ENCODE measurements around the gene CCL4L2.
"Not testable (repeated sequence)": the region's sequence is repeated elsewhere in the genome, so short reads cannot be mapped to it uniquely, and the experiment has no call there.

CCL4L2 gene

DNA sequence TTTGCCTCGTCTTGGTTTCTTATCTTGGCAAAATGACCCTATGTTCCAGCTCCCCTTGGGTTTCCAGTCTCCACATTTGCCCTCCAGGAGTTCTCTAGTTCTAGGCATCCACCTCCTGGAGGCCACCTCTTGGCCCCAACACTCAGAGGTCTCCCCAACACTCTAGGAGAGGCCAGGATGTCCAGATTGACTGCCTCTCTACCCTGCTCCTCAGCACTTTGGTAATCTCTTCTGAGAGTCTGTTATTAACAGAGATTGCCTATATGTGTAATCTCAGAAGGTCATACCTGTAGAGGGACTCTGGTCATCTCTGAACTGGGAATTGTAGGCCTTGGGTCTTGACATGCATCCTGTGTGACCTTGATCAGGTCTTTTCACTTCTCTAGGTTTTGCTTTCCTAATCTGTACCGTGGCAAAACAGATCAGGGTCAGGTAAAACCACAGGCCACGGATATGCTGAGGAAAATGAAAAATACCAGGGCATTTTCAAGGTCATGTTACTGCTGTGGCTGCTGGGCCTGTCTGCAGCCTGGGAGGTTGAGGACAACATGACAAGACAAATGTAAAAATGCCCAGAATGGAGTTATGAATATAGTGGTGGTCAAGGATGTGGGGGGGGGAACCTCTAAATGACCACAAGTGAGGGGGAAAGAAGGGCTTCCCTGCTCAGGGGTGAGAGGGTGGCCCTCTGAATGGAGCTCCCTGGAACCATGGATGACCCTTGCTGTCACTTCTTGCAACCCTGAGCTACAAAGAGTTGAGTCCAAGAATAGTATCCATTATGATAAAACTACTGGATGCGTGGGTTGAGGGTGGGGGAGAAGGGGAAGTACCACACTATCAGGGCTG, 5.0 kb upstream of the CCL4L2 start:
- Mint-ChIP-seq H3K27me3 (no peaks in the 10 kb centered on the region), H3K36me3 (no peaks in the 10 kb centered on the region), H3K4me3 (peak overlapping the region in 1 of 2 donors; percentile 14), H3K9me3 (no peaks in the 10 kb centered on the region), H3K4me1 (peaks cover 54 to 69% of the 10 kb centered on the region in 2 donors), H3K27ac (peak overlapping the region; percentile 74)
- DNase-seq = no peak
- ATAC-seq (replicated peaks) = peak in 1 of 2 donors; percentile 7

GRCh38 chr17:36206486-36206821, 4.4 kb upstream of the CCL4L2 start:
- H3K9me3 Mint-ChIP-seq, H3K36me3 Mint-ChIP-seq, DNase-seq, H3K27me3 Mint-ChIP-seq: not testable (repeated sequence)
- Mint-ChIP-seq H3K27ac (peak overlapping the region; percentile 73), H3K4me1 (peaks cover 54 to 70% of the 10 kb centered on the region in 2 donors), H3K4me3 (peak overlapping the region; percentile 14 to 33)
- peak; percentile 19 to 66 for ATAC-seq (replicated peaks)

- H3K27ac Mint-ChIP-seq = peak overlapping the region; percentile 16
- H3K9me3 Mint-ChIP-seq; H3K4me3 Mint-ChIP-seq; H3K27me3 Mint-ChIP-seq; DNase-seq; H3K36me3 Mint-ChIP-seq; ATAC-seq (replicated peaks): not testable (repeated sequence)
- H3K4me1 Mint-ChIP-seq = peaks cover 54 to 70% of the 10 kb centered on the region in 2 donors
Measured at GRCh38 chr17:36207383-36207782, 3.5 kb upstream of the CCL4L2 start.

DNA sequence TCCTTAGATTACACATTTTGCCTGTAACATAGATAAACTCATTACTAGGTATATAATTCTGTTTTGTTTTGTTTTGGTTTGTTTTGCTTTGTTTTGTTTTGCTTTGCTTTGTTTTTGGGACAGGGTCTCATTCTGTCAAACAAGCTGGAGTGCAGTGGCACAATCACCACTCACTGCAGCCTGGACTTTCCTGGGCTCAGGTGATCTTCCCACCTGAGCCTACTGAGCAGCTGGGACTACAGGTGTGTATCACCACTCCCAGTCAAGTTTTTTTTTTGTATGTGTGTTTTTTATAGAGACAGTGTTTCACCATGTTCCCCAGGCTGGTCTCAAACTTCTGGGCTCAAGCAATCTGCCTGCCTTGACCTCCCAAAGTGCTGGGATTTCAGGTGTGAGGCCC, 1.3 kb upstream of the CCL4L2 start:
- no peaks in the 10 kb centered on the region for H3K9me3 Mint-ChIP-seq
- peaks cover 0 to 3% of the 10 kb centered on the region in 2 donors for H3K36me3 Mint-ChIP-seq
- peaks cover 44 to 65% of the 10 kb centered on the region in 2 donors for H3K4me1 Mint-ChIP-seq
- no peak overlapping the region for H3K27ac Mint-ChIP-seq
- ATAC-seq (replicated peaks) = no peak
- H3K4me3 Mint-ChIP-seq = no peak overlapping the region
- no peaks in the 10 kb centered on the region for H3K27me3 Mint-ChIP-seq
- no peak for DNase-seq

GRCh38 chr17:36211484-36212271, 815 bp downstream of the CCL4L2 start:
- Mint-ChIP-seq H3K4me3 (peak overlapping the region; percentile 62 to 77), H3K4me1 (peaks cover 30 to 56% of the 10 kb centered on the region in 2 donors), H3K27ac (peak overlapping the region; percentile 16)
- not testable (repeated sequence) for DNase-seq, H3K9me3 Mint-ChIP-seq, H3K36me3 Mint-ChIP-seq, H3K27me3 Mint-ChIP-seq
- ATAC-seq (replicated peaks) = peak in 1 of 2 donors; percentile 26

DNA sequence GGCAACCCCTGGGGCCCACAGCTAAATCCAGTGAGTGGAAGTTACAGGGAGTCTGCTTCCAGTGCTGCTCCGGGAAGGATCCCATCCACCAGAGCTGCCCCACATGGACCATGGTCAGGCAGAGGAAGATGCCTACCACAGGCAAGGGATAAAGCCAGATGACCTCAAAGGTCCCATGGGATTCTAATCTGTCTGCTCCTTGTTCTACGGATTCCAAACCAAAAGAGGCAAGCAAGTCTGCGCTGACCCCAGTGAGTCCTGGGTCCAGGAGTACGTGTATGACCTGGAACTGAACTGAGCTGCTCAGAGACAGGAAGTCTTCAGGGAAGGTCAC, 1.4 kb downstream of the CCL4L2 start:
- no peaks in the 10 kb centered on the region for H3K27me3 Mint-ChIP-seq
- DNase-seq (no peak), ATAC-seq (replicated peaks) (no peak)
- H3K27ac Mint-ChIP-seq = no peak overlapping the region
- H3K9me3 Mint-ChIP-seq = no peaks in the 10 kb centered on the region
- H3K4me3 Mint-ChIP-seq = peak overlapping the region; percentile 62 to 77
- H3K36me3 Mint-ChIP-seq = peaks cover 0 to 3% of the 10 kb centered on the region in 2 donors
- H3K4me1 Mint-ChIP-seq = peaks cover 25 to 50% of the 10 kb centered on the region in 2 donors

- Mint-ChIP-seq H3K27ac (no peak overlapping the region), H3K9me3 (peaks cover 0 to 4% of the 10 kb centered on the region in 2 donors), H3K4me3 (no peak overlapping the region), H3K4me1 (peaks cover 23 to 46% of the 10 kb centered on the region in 2 donors), H3K36me3 (peaks cover 3 to 7% of the 10 kb centered on the region in 2 donors), H3K27me3 (peaks cover 4% of the 10 kb centered on the region in 2 donors)
- ATAC-seq (replicated peaks) (no peak), DNase-seq (no peak)
Measured at GRCh38 chr17:36212966-36213365, 2.1 kb downstream of the CCL4L2 start.

GRCh38 chr17:36213695-36214094, 2.8 kb downstream of the CCL4L2 start:
- H3K4me1 Mint-ChIP-seq = peaks cover 23 to 46% of the 10 kb centered on the region in 2 donors
- H3K27ac Mint-ChIP-seq = no peak overlapping the region
- H3K36me3 Mint-ChIP-seq = peaks cover 8 to 11% of the 10 kb centered on the region in 2 donors

DNA sequence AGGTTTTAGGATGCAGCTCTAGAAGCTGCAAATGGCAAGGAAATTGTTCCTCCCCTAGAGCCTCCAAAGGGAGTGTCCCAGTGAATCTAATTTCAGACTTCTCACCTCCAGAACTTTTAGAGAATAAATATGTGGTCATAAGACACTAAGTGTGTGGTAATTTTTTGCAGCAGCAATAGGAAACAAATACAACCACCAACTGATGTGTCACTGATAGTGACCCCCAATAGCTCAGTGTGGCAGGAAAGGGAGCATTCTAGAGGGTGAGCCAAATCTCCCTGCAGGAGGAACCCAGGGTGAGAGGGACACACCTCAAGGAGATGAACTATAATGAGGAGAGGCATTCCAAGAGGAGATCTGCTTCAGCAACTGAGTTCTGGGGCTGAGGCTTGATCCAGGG, 4.1 kb downstream of the CCL4L2 start:
- Mint-ChIP-seq H3K27me3 (peaks cover 5 to 11% of the 10 kb centered on the region in 2 donors), H3K36me3 (peaks cover 12 to 13% of the 10 kb centered on the region in 2 donors), H3K27ac (no peak overlapping the region), H3K9me3 (peaks cover 5 to 10% of the 10 kb centered on the region in 2 donors), H3K4me3 (no peak overlapping the region), H3K4me1 (peaks cover 18 to 39% of the 10 kb centered on the region in 2 donors)
- DNase-seq (no peak), ATAC-seq (replicated peaks) (no peak)

More at GRCh38 chr17:36213695-36214094, 2.8 kb downstream of the CCL4L2 start:
- DNase-seq = no peak
- no peak for ATAC-seq (replicated peaks)
- no peak overlapping the region for H3K4me3 Mint-ChIP-seq
- peaks cover 5 to 8% of the 10 kb centered on the region in 2 donors for H3K27me3 Mint-ChIP-seq
- peaks cover 4 to 9% of the 10 kb centered on the region in 2 donors for H3K9me3 Mint-ChIP-seq

DNA sequence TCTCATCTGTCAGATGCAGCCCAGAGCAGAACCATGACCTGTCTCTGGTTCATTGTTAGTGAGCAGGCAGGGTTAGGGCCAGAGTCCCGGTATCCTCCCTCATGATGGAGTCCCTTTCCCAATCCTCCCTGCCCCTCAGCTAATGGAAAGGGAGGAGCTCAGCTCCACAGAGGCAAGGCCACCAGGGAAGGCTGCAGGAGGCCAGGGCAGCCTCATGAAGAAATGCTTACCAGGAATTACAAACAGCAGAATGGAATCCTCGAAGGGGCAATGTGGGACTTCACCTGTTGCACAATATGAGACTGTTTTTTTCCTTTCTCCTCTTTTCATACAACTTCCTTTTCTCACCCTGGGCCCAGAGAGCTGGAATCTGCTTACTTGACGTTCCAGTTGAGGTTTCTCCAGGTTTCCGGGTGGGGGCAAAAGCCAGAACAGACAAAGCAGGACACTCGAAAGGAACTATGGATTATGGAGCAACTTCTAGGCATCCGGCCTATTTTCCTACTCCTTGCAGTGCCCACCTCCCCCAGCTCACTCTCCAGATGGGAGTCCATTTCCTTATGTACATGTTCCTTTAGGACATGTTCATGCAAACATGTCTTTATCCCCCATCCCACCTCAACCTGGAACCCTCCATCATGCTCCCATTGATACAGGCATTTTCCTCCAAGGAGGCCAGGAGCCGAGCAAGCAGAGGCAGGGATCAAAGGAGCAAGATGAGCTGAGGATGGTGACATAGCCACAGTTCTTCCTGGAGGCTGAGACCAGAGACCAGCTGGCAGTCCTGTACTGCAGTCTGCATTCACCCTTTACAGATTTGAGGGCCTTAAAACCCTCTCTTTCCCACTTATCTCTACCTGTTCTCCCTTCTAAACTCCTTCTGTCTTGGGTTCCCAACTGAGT, 4.8 kb downstream of the CCL4L2 start:
- not testable (repeated sequence) for H3K9me3 Mint-ChIP-seq; DNase-seq; H3K27ac Mint-ChIP-seq; H3K4me3 Mint-ChIP-seq; ATAC-seq (replicated peaks)
- H3K36me3 Mint-ChIP-seq = peaks cover 12 to 13% of the 10 kb centered on the region in 2 donors
- peaks cover 5 to 11% of the 10 kb centered on the region in 2 donors for H3K27me3 Mint-ChIP-seq
- H3K4me1 Mint-ChIP-seq = peaks cover 13 to 32% of the 10 kb centered on the region in 2 donors

GRCh38 chr17:36219556-36219955, 8.7 kb downstream of the CCL4L2 start:
- not testable (repeated sequence) for H3K9me3 Mint-ChIP-seq; H3K27ac Mint-ChIP-seq; ATAC-seq (replicated peaks); H3K4me1 Mint-ChIP-seq; H3K4me3 Mint-ChIP-seq; DNase-seq
- Mint-ChIP-seq H3K36me3 (peaks cover 10 to 12% of the 10 kb centered on the region in 2 donors), H3K27me3 (peaks cover 5 to 11% of the 10 kb centered on the region in 2 donors)

DNA sequence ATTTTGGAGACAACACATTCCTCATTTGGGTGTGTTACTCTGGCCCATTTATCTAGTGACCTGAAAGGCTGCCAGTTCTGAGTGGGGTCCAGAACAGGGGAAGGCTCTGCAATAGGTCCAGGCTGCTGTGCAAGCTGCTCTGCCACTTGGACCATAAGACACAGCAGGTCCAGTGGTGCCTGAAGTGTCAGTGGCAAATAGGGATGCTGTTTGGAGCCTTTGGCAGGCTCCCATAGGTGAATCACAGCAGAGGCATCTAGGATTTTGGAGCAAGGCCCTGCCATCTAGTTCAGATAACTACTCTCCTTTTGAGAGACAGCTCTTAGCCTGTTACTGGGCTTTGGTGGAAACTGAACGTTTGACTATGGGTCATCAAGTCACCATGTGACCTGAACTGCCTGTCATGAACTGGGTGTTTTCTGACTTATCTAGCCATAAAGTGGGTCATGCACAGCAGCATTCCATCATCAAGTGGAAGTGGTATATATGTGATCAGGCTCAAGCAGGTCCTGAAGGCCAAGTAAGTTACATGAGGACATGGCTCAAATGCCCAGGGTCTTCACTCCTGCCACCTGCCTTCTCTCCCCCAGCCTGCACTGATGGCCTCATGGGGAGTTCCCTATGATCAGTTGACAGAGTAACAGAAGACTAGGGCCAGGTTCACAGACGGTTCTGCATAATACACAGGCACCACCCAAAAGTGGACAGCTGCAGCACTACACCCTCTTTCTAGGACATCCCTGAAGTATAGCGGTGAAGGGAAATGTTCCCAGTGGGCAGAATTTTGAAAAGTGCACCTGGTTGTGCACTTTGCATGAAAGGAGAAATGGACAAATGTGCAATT, 10.1 kb downstream of the CCL4L2 start:
- H3K27ac Mint-ChIP-seq = not testable (repeated sequence)

DNA sequence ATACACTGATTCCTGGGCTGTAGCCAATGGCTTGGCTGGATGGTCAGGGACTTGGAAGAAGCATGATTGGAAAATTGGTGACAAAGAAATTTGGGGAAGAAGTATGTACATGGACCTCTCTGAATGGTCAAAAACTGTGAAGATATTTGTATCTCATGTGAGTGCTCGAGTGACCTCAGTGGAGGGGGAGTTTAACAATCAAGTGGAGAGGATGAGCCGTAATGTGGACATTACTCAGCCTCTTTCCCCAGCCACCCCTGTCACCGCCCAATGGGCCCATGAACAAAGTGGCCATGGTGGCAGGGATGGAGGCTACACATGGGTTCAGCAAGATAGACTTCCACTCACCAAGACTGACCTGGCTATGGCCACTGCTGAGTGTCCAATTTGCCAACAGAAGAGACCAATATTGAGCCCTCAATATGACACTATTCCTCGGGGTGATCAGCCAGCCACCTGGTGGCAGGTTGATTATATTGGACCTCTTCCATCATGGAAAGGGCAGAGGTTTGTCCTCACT, 10.8 kb downstream of the CCL4L2 start:
- DNase-seq, H3K27ac Mint-ChIP-seq: not testable (repeated sequence)

More for the DNA sequence above, 10.1 kb downstream of the CCL4L2 start:
- H3K9me3 Mint-ChIP-seq; DNase-seq; H3K4me3 Mint-ChIP-seq; ATAC-seq (replicated peaks); H3K4me1 Mint-ChIP-seq: not testable (repeated sequence)
- H3K36me3 Mint-ChIP-seq = peaks cover 10 to 12% of the 10 kb centered on the region in 2 donors
- H3K27me3 Mint-ChIP-seq = peaks cover 5 to 11% of the 10 kb centered on the region in 2 donors

More for the DNA sequence above, 10.8 kb downstream of the CCL4L2 start:
- H3K4me1 Mint-ChIP-seq; H3K4me3 Mint-ChIP-seq; ATAC-seq (replicated peaks); H3K9me3 Mint-ChIP-seq: not testable (repeated sequence)
- H3K36me3 Mint-ChIP-seq = peaks cover 10 to 12% of the 10 kb centered on the region in 2 donors
- peaks cover 5 to 11% of the 10 kb centered on the region in 2 donors for H3K27me3 Mint-ChIP-seq

Data from stimulated activated naive B cell treated with anti-CD40 and anti-IgM and Interleukin-4, amounts not matched to agents 10 μg/mL and 1 μg/mL and 100 μg/mL, for 72 hours (primary cell).